ENCODE data around the gene AIFM2.
A peak's percentile ranks its signal among the peaks of the same experiment; 100 is the strongest.
"Not testable (repeated sequence)": the region's sequence is repeated elsewhere in the genome, so short reads cannot be mapped to it uniquely, and the experiment has no call there.

AIFM2 gene

GRCh38 chr10:70145666-70146488 lies 13.3 kb upstream of the AIFM2 start:
- DNase-seq: peak; percentile 73

GRCh38 chr10:70145166-70145665 lies 12.6 kb upstream of the AIFM2 start:
- peak; percentile 4 for DNase-seq

- DNase-seq: no peak
These were observed 11.9 kb upstream of the AIFM2 start for GRCh38 chr10:70144372-70145110.

- no peak for DNase-seq
These were observed 9.9 kb upstream of the AIFM2 start for GRCh38 chr10:70142555-70142954.

GRCh38 chr10:70140297-70140696 lies 7.7 kb upstream of the AIFM2 start:
- DNase-seq: no peak

- no peak for DNase-seq
These were observed 7.3 kb upstream of the AIFM2 start for GRCh38 chr10:70139997-70140250.

- no peak for DNase-seq
These were observed 6.7 kb upstream of the AIFM2 start for GRCh38 chr10:70139151-70139996.

GRCh38 chr10:70137927-70138883 lies 5.6 kb upstream of the AIFM2 start:
- no peak for DNase-seq

- DNase-seq: no peak
These were observed 4.5 kb upstream of the AIFM2 start for GRCh38 chr10:70137135-70137534.

GRCh38 chr10:70135684-70136083 lies 3.1 kb upstream of the AIFM2 start:
- DNase-seq: no peak

GRCh38 chr10:70135046-70135445 lies 2.4 kb upstream of the AIFM2 start:
- DNase-seq: no peak

- no peak for DNase-seq
These were observed 1.1 kb downstream of the AIFM2 start for GRCh38 chr10:70131560-70131937.

- DNase-seq: peak; percentile 53
These were observed 1.6 kb downstream of the AIFM2 start for GRCh38 chr10:70130878-70131559.

GRCh38 chr10:70126700-70127395 lies 5.8 kb downstream of the AIFM2 start:
- no peak for DNase-seq

GRCh38 chr10:70125918-70126552 lies 6.6 kb downstream of the AIFM2 start:
- no peak for DNase-seq

- DNase-seq: no peak
These were observed 7.7 kb downstream of the AIFM2 start for GRCh38 chr10:70124918-70125317.

- no peak for DNase-seq
These were observed 8.2 kb downstream of the AIFM2 start for GRCh38 chr10:70124415-70124814.

- DNase-seq: no peak
These were observed 8.8 kb downstream of the AIFM2 start for GRCh38 chr10:70123817-70124216.

- not testable (repeated sequence) for DNase-seq
These were observed 9.5 kb downstream of the AIFM2 start for GRCh38 chr10:70123166-70123565.

GRCh38 chr10:70122742-70123141 lies 9.9 kb downstream of the AIFM2 start:
- DNase-seq: no peak
